ENCODE data around the gene RNH1.

The RNH1 gene

DNA sequence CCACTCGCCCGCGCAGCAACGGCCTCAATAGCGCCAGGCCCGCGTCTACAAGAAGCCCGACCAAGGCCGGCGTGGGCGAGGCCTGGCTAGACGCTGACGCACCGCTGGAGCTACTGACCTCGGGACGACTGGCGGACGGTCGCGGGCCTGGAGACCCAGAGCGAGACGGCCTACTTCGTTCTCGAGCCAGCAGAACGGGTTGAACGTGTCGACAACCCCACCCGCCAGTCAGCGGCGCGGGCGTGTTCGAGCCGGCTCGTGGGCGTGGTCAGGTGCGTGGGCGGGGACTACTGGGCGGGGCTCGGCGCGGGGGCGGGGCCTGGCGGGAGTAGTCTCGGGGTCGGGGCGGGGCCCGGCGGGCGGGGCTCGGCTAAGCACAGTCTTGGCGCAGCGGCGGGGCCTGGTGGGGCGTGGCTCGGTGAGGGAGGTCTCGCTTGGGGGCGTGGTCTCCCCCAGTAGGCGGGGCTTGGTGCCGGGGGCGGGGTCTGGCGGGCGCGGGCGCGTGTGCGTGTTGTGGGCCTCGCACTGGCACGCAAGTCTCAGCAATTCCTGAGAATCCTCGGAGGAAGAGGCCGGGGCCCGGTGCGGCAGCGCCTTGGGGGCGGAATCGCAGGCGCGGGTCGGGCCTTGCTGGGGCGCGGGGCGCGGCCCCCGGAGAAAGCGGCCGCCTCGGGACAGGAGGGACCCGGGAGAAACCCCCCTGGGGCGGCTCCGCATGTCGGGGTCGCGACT lies at the start of gene RNH1:
TSS of gene RNH1 (minus strand) at position 248 of the 732 bp plus-strand sequence. CDS start 5,080 bp downstream, outside the sequence.
- DNase-seq (ENCODE audit: insufficient read length, low spot score) (peak; percentile 91), FAIRE-seq (no peak)

DNA sequence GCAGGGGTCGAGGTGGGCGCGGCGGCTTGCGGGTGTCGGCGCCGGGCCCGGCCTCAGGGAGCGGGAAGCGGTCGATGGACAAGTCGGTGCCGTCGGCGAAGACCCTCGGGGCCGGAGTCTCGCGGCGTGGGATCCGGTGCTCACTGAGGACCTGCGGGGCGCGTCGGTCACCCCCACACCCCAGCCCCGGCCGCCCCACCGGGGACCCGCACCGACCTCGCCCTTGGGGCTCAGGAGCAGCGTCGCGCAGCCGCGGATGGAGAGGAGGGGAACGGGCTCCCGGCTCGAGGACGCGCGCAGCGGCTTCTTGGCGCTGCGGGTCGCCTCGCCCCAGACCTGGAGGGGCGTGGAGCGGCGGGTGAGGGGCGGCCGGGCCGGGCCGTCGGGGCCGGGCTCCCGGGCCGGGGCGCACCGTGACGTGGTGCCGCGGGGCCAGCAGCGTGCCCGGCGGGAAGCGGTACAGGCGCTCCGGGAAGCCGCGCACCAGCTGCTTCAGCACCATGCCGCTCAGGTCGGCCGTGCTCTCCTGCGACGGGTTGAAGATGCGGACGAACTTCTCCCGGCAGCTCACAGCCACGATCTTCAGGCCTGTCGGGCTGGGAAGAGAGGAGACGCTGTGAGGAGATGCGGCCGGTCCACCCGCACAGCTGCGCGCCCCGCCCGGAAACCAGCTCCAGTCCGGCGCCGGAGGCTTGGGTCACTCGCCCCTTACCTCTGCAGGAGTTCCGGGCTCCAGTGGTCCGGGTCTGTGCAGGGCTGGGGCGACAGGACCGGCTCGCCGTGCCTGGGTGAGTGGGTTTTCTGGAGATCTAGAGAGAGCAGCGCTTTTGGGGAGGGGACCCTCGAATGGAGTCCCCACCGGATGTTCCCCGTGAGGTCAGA lies 49.0 kb upstream of the RNH1 start:
- DNase-seq (ENCODE audit: insufficient read length, low spot score) (no peak), FAIRE-seq (no peak)

DNA sequence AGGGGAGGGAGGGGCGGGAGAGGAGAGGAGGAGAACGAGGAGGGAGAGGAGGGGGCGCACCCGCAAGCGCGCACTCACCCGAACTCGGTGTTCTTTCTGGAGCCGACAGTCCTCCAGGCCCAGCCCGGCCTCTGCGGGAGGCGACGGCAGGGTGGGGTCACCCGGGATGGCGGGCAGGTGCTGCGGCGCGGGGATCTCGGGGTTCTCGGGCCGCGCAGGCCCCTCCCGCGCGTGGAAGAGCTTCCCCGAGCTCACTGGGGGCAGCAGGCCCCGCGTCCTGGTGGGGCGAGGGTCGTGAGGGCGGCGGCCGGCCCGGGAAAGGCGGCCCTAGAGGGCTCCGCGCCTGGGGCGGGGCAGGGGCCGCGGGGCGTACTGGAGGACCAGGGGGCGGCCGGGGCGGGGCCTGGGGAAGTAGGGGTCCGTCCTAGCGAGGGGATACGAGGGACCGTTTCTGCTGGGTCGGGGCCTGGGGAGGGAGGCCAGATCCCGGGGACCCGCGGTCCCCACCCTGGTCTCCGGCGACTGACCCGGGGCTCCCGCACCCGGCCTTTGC lies 48.3 kb upstream of the RNH1 start:
- no peak for FAIRE-seq
- no peak for DNase-seq (ENCODE audit: insufficient read length, low spot score)

DNA sequence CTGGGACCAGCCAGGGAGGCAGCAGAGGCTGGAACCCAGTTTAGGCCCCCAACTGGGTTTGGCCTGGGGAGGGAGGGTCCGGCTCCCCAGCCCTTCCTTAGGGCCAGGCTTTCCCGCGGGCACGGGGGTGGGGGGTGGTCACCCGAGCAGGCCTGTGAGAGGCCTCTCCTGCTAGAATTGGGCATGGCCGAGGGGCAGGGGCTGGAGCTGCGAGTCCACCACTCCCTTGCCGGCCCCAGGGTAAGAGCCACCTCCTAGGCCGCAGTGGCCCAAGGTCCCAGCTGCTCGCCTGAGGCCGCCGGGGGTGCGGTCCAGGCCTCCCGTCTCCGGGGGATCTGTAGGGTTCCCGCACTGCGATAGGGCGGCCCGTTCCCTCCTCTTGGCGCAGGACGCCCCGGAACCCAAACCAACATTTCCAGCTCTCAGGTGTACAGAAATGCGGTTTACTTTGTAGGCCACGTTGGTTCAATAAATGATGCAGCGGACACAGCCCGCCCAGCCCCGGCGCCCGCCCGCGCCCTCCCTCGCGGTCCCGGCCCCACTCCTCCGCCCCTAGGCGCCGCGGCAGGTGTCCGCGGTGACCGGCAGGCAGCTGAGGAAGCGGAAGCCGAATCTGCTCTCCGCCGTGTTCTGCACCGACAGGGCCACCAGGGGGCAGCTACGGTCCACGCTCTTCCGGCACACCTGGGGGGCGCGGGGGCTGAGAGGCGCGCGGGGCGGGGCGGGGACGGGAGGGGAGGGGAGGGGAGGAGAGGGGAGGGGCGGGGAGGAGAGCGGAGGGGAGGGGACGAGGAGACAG lies 47.6 kb upstream of the RNH1 start:
- FAIRE-seq, result peak; percentile 60
- DNase-seq (ENCODE audit: insufficient read length, low spot score), result peak; percentile 71

DNA sequence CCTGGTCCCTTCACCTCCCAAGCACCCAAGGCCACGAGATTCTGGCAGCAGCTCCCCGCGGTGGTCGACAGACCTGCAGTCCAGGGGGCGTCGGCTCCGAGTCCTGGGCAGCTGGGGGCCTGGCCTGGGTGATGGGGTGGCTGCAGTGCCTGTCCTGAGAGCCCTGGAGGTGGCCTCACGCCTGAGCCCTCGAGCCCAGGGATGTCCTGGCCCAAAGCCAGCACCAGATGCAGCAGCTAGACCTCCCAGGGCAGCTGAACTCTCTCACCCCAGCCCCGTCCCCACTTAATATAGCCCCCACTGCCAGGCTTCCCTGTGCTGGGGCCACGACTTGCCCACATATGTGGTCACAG lies 46.9 kb upstream of the RNH1 start:
- FAIRE-seq (no peak), DNase-seq (ENCODE audit: insufficient read length, low spot score) (no peak)

DNA sequence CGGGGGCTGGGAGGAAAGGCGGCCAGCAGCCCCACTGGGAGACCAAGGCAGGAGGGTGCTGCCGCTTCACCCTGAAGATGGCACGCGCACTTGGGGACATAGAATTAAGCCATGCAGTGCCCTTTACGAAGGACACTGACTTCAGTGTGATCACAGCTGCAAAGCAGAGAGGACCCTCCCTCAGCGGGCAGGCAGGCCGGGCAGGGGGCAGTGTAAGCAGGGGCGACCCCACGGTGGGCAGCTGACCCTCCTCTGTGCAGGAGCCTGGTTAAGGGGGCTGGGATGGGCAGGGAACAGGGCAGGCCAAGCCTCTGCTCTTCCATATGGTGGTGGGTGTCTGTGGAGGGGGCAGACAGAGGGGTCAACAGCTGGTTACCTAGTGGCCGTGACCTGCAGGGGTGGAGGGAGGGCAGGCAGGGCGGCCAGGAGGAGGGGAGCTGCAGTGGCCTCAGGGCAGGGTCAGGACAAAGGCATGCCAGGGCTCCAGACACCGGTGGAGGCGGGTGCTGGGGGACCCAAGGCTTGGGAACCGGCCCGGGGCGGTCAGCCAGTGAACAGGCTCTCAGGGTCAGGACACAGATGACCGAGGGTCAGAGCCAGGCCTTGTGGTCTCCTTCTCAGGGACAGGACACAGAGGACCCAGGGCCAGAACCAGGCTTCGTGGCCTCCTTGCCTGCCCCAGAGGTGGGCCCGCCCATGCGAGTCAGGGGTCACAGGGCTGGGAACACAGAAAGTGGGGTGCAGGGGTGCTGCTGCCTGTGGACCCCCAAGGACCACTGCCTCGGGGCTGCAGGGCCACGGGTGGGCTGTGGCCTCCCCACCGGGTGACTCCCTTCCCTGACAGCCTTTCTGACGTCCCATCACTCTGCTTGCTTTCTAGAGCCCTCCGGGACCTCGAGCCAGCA lies 46.3 kb upstream of the RNH1 start:
- FAIRE-seq, result no peak

DNA sequence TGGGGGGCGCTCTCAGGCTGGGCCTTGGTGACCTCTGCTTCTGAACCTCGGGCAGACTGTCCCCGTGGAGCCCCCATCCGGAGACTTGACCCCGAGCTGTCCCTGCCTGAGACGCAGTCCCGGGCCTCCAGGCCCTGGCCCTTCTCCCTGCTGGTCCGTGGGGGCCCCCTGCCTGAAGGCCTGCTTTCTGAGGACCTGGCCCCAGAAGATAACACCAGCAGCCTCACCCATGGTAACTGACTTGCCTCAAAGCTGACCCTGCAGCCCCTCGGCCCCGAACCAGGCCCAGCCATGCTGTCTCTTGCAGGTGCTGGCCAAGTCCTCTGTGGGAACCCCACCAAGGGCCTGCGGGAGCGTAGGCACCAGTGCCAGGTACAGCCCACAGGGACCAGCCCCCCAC lies 44.6 kb upstream of the RNH1 start:
- DNase-seq (ENCODE audit: insufficient read length, low spot score) (no peak), FAIRE-seq (no peak)

More for the DNA sequence above, 46.3 kb upstream of the RNH1 start:
- no peak for DNase-seq (ENCODE audit: insufficient read length, low spot score)

DNA sequence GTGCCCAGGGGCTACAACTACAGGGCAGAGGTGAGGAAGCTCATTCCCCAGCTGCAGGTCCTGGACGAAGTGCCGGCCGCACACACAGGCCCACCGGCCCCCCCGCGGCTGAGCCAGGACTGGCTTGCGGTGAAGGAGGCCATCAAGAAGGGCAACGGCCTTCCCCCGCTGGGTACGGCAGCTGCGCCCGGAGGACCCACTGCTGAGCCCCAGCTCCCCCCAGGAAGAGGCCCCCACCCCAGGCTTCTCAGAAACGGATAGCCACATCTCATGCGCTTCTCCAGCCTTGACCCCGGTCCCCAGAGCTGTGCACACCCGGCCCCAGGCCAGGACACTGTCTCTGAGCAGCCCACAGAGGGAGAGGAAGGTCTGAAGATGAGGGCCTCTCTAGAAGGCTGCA lies 44.1 kb upstream of the RNH1 start:
- FAIRE-seq (no peak), DNase-seq (ENCODE audit: insufficient read length, low spot score) (no peak)

DNA sequence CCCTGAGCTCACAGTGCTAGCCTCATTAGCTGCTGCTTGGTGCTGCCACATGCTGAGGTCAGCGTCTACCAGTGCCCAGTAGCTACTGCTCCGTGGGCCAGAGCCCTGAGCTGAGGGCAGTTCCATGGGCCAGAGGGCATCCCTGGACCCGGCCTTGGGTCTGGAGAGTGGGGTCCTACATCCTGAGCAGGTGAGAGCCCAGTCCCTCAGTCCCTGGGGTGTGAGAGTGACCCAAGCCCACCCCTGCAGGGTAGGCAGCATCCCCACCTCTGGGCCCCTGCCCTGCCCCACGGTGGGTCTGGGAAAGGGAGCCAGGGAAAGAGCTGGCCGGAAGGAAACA lies 43.7 kb upstream of the RNH1 start:
- DNase-seq (ENCODE audit: insufficient read length, low spot score) (no peak), FAIRE-seq (no peak)

DNA sequence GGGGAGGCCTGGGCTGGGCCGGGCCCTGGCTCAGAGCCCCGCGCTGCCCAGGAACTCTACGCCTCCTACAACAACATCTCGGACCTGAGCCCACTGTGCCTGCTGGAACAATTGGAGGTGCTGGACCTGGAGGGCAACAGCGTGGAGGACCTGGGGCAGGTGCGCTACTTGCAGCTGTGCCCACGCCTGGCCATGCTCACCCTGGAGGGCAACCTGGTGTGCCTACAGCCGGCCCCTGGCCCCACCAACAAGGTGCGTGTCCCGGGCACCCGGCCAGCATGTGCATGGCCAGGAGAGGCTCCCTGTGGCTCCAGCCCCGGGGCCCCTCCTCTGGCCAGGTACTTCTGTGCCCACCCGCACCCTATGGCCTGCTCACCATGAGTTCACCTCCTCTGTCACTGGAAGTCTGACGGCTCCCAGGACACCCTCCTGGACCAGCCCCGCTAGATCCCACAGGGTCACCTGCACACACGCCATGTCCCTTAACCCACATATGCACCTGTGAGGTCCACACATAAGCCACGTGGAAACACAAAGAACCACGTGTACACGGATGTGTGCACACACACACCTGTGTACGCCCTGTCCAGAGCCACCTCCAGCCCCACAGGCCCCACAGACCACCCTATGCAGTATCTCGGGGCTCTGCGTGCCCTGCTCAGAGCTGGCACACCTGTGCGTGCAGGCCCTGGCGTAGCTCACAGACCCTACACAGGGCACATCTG lies 43.1 kb upstream of the RNH1 start:
- DNase-seq (ENCODE audit: insufficient read length, low spot score) (no peak), FAIRE-seq (no peak)

DNA sequence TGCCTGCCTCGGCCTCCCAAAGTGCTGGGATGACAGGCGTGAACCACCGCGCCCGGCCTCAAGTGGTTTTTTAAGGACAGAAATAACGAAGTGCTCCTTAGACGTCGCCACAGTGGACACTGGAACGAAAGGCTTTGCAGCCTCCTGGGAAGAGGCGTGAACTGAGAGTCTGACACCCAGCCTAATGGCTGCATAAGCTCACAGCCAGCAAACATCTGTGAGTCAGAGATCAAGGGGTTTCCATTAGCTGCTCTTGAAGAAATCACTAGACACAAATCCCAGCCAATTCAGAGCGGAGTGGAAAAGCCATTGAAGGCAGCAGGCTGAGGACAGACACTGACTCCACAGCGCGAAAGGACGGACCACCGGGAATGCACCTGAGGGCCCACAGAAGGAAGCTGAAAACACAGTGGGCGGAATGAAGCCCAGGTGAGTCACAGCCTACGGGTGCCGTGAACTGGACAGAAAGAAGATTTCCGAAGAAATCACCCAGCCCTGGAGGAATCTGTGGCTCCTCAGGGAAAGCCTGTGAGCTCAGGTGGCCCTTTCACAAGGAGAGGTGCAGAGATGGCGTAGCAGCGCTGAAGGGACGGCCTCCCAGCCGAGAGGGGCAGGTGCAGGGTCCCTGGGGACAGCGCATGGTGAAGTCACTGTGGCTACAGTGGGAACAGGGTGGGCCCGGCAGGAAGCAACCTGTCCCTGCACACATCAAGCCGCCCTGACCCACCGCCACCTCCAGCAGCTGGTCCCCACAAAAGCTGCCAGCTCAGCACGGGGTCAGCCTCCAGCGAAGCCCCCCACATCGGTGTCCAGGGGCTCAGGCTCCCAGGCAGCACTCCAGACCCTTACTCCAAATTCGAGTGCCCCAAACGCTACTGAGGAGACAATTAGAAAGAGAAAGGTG lies 41.9 kb upstream of the RNH1 start:
- DNase-seq (ENCODE audit: insufficient read length, low spot score), result no peak
- FAIRE-seq, result no peak

DNA sequence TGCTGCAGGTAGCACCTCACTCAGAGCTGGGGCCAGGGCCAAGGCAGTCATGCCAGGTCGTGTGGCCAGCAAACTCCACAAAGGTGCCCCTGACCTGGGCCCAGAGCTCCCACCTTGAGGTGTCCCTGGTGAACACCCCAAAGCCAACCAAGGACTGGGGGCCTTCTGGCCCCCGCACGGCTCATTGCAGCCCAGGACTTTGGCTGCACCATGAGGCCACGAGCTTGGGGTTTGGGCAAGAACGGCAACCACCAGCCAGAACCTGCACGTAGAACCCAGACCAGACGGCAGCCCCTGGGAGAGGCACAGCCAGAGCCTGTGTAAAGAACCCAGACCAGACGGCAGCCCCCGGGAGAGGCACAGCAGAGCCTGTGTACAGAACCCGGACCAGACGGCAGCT lies 38.1 kb upstream of the RNH1 start:
- FAIRE-seq, result no peak
- no peak for DNase-seq (ENCODE audit: insufficient read length, low spot score)

DNA sequence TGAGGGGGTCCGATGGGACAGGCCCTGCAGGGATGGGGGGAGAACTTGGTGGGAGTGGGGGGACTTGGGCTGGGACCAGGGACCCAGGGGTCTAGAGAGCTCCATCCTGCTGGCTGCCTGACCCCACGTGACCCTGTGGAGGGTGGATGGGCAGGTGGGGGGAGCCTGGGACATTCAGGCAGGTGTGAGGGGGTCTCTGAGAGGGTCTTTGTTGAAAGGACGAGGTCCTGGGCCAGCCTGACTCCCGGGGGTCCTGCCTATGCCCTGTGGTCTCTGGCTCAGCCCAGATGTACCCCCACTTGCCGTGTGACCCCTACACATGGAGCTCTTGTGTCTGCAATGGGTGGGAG lies 37.8 kb upstream of the RNH1 start:
- no peak for FAIRE-seq

DNA sequence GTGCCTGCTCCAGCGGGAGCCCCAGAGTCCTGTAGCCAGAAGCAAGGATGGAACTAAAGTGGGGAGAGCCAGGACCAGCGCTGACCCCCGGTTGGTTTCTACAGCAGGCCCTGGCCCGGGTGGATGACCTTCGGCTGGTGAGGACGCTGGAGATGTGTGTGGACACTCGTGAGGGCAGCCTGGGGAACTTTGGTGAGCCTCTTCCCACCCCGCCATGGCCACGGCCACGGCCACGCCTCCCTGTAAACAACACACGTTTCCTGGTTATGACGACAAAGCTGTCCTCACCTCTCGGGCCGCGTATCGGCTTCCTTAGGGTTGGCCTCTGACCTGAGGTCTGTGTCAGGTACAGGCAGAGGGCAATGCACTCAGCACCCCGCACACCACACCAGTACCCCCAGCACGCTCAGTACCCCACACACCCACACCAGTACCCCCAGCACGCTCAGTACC lies 34.4 kb upstream of the RNH1 start:
- FAIRE-seq, result no peak
- DNase-seq (ENCODE audit: insufficient read length, low spot score), result no peak

More for the DNA sequence above, 37.8 kb upstream of the RNH1 start:
- no peak for DNase-seq (ENCODE audit: insufficient read length, low spot score)

DNA sequence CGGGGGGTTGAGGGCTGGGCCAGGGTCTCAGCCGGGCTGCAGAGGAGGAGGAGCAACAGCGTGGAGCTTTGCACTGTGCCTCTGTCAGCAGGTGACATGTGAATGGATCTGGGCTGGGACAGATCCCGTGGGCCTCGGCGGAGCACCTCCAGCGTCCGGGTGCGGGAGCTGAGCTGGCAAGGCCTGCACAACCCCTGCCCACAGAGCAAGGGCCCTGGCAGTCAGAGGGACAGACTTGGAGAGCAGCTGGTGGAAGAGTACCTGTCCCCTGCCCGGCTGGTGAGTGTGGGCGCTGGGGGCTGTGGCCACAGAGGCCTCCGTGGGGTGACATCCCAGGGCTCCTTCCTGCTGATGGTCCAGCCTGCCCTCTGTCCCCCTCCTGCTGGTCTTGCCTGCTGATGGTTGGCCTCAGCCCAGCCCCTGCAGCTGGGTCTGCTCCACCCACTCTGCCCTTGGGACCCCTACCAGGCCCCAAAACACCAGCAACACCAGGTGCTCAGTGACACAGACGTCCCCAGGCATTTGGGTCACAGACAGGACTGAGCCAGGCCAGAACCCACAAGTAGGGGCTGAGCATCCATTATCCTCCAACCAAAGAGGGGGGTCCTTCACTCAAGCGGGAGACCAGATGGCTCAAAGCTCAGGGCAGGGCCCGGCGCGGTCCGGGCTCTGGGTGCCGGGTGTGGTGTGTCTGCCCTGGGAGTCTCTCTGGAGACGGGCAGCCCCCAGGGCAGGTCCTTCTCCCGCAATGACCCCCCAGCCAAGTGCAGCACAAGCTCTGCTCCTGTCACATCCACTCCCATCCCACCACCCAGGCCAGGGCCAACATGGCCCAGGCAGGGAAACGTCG lies 33.8 kb upstream of the RNH1 start:
- FAIRE-seq (no peak), DNase-seq (ENCODE audit: insufficient read length, low spot score) (no peak)

DNA sequence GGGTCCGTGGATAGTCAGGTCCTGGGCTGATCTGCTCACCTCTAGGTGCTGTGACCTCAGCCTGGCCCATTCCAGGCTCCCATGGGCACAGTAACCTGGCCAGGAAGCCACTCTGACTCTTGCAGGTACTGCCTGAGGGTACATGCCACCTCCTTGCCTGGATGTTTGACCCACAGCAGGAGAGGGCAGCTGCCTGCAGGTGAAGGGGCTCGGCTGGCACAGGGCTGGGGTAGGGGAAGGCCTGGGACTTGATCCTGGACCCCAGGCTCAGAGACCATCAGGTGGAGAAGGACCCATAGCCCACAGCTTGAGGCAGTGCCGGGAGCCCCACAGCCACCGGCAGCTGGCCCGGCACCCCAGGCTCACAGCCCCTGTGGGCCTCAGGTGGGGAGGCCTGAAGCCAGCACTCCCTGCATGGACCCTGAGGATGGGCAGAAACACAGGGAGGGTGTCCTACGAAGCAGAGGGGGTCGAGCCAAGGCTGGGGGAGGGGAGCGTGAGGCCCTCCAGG lies 33.0 kb upstream of the RNH1 start:
- DNase-seq (ENCODE audit: insufficient read length, low spot score) (no peak), FAIRE-seq (no peak)

DNA sequence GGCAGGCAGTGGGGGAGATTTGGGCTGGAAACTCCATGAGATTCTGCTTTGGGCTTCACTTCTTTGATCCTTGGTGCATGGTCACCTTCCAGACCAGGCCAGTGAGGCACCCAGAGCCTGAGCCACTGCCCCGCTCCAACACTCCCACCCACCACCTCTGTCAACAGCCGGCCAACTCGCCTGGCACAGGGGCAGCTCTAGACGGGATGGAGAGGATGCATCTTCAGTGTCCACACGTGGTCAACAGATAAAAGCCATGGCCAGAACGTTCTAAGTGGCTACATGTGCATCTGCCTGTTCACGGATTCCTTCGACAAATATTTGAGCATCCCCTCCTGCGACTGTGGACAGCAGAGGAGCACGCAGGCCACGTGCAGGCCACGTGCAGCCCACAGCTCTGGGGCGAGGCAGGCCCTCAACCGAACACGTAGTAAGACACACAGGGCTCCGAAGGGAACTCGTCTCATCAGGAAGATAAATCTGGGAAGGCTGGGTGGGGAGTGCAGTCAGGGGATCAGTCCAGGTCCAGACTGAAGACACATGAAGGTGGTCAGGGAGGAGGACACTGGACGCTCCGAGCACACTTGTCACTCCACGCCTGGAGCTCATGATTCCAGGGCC lies 31.5 kb upstream of the RNH1 start:
- DNase-seq (ENCODE audit: insufficient read length, low spot score) (no peak), FAIRE-seq (no peak)
